ENCODE data around the gene PRPSAP2.

PRPSAP2 gene

DNA sequence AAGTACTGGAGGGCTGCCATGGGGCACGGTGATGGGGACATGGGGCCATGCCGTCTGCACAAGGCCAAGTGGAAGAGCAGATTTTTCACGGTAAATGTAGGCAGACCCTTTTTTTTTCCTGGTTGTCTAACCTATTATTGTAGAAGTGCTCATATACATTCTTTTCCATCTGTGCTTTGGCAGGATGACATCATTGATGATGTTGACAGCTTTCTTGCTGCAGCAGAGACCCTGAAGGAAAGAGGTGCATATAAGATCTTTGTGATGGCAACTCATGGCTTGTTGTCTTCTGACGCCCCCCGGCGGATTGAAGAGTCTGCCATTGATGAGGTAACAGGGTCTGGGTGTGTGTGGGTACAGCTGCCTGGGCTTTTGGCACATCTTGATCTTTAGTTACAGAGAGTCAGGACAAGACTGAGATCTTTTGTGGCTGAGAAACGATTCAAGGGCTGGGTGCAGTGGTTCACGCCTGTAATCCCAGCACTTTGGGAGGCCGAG lies 70.7 kb downstream of the PRPSAP2 start:
- TF ChIP-seq, protein P1, sequence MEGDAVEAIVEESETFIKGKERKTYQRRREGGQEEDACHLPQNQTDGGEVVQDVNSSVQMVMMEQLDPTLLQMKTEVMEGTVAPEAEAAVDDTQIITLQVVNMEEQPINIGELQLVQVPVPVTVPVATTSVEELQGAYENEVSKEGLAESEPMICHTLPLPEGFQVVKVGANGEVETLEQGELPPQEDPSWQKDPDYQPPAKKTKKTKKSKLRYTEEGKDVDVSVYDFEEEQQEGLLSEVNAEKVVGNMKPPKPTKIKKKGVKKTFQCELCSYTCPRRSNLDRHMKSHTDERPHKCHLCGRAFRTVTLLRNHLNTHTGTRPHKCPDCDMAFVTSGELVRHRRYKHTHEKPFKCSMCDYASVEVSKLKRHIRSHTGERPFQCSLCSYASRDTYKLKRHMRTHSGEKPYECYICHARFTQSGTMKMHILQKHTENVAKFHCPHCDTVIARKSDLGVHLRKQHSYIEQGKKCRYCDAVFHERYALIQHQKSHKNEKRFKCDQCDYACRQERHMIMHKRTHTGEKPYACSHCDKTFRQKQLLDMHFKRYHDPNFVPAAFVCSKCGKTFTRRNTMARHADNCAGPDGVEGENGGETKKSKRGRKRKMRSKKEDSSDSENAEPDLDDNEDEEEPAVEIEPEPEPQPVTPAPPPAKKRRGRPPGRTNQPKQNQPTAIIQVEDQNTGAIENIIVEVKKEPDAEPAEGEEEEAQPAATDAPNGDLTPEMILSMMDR (IDR thresholded peaks at IDR 0.05; ENCODE audit: borderline replicate concordance, insufficient read depth, low read depth, low read length) = no peak

GRCh38 chr17:18932360-18933055 lies 74.6 kb downstream of the PRPSAP2 start:
- H3K4me3 ChIP-seq (ENCODE audit: low read depth, low read length) = no peak overlapping the region
- TF ChIP-seq, protein P1 (IDR thresholded peaks at IDR 0.05; ENCODE audit: borderline replicate concordance, insufficient read depth, low read depth, low read length) = no peak

More for the DNA sequence above, 70.7 kb downstream of the PRPSAP2 start:
- H3K4me3 ChIP-seq (ENCODE audit: low read depth, low read length) = no peak overlapping the region

- H3K4me3 ChIP-seq (ENCODE audit: low read depth, low read length) = no peak overlapping the region
- TF ChIP-seq, protein P1 (IDR thresholded peaks at IDR 0.05; ENCODE audit: borderline replicate concordance, insufficient read depth, low read depth, low read length) = no peak
Measured at GRCh38 chr17:18933102-18934058, 75.4 kb downstream of the PRPSAP2 start.

GRCh38 chr17:18937981-18938691 lies 80.2 kb downstream of the PRPSAP2 start:
- TF ChIP-seq, protein P1 (IDR thresholded peaks at IDR 0.05; ENCODE audit: borderline replicate concordance, insufficient read depth, low read depth, low read length) = no peak

GRCh38 chr17:18938692-18939023 lies 80.7 kb downstream of the PRPSAP2 start:
- H3K4me3 ChIP-seq (ENCODE audit: low read depth, low read length) = no peak overlapping the region
- TF ChIP-seq, protein P1 (IDR thresholded peaks at IDR 0.05; ENCODE audit: borderline replicate concordance, insufficient read depth, low read depth, low read length) = no peak

More at GRCh38 chr17:18937981-18938691, 80.2 kb downstream of the PRPSAP2 start:
- no peak overlapping the region for H3K4me3 ChIP-seq (ENCODE audit: low read depth, low read length)

DNA sequence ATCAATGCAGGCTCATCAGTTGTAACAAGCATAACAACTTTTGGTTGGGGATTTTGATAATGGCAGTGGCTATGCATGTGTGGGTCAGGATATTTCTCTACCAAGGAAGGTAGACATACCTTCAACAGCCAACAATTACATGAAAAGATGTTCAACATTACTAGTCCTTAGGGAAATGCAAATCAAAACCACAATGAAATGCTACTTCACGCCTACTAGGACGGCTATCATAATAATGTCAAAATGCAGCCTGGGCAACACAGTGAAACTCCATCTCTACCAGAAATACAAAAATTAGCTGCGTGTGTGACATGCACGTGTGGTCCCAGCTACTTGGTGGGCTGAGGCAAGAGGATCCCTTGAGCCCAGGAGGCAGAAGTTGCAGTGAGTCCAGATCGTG lies 86.7 kb downstream of the PRPSAP2 start:
- H3K4me3 ChIP-seq (ENCODE audit: low read depth, low read length) = no peak overlapping the region
- TF ChIP-seq, protein P1 (IDR thresholded peaks at IDR 0.05; ENCODE audit: borderline replicate concordance, insufficient read depth, low read depth, low read length) = no peak

Measured in GM12875 (cell line).